Adipocyte (in vitro differentiated cells): ENCODE results near the gene KIAA1191.

Experiments
- DNase-seq: peaks from one replicate; pipeline ENCODE4 v3.0.0-alpha.2; 2015; ENCODE audit warnings: low read depth
- H3K27me3 ChIP-seq: replicated peaks from 2 replicates; pipeline ENCODE4 v1.7.0; 2013; ENCODE audit warnings: mild to moderate bottlenecking, low read length, moderate library complexity; ENCODE audit not compliant: control insufficient read depth, insufficient read depth
- H3K36me3 ChIP-seq: 2 replicates; pipeline ENCODE4 v1.7.0; 2013; ENCODE audit warnings: low read length, mild to moderate bottlenecking, moderate library complexity; ENCODE audit not compliant: control insufficient read depth, insufficient read depth, severe bottlenecking
- H3K4me1 ChIP-seq: 2 replicates; pipeline ENCODE4 v1.7.0; 2013; ENCODE audit warnings: mild to moderate bottlenecking, low read length, moderate library complexity; ENCODE audit not compliant: control insufficient read depth, insufficient read depth
- H3K4me3 ChIP-seq: 2 replicates; pipeline ENCODE4 v1.7.0; 2013; ENCODE audit warnings: mild to moderate bottlenecking, low read length, moderate library complexity
- H3K9ac ChIP-seq: 2 replicates; pipeline ENCODE4 v1.7.0; 2013; ENCODE audit warnings: mild to moderate bottlenecking, low read length, moderate library complexity
- H3K9me3 ChIP-seq: 2 replicates; pipeline ENCODE4 v1.7.0; 2013; ENCODE audit warnings: mild to moderate bottlenecking, low read length, moderate library complexity; ENCODE audit not compliant: control insufficient read depth

KIAA1191 gene

GRCh38 chr5:176356179-176356566 is 5.4 kb downstream of the KIAA1191 start:
- Histone ChIP-seq H3K9me3 (no peaks in the 10 kb centered on the region), H3K36me3 (peaks cover 50% of the 10 kb centered on the region), H3K27me3 (no peaks in the 10 kb centered on the region), H3K4me3 (no peak overlapping the region), H3K9ac (no peak overlapping the region), H3K4me1 (peaks cover 5% of the 10 kb centered on the region)
- no peak for DNase-seq

- Histone ChIP-seq H3K4me3 (no peak overlapping the region), H3K9me3 (no peaks in the 10 kb centered on the region), H3K27me3 (no peaks in the 10 kb centered on the region), H3K36me3 (peaks cover 53% of the 10 kb centered on the region), H3K4me1 (peaks cover 5% of the 10 kb centered on the region), H3K9ac (no peak overlapping the region)
- DNase-seq, result no peak
Measured at GRCh38 chr5:176355400-176356178, 6.0 kb downstream of the KIAA1191 start.

- no peaks in the 10 kb centered on the region for H3K27me3 ChIP-seq
- H3K4me1 ChIP-seq, result no peaks in the 10 kb centered on the region
- H3K4me3 ChIP-seq, result no peak overlapping the region
- no peaks in the 10 kb centered on the region for H3K9me3 ChIP-seq
- no peak overlapping the region for H3K9ac ChIP-seq
- H3K36me3 ChIP-seq, result peaks cover 74% of the 10 kb centered on the region
- DNase-seq, result no peak
Measured at GRCh38 chr5:176353533-176353932, 8.0 kb downstream of the KIAA1191 start.

- Histone ChIP-seq H3K27me3 (no peaks in the 10 kb centered on the region), H3K9me3 (no peaks in the 10 kb centered on the region), H3K36me3 (peaks cover 81% of the 10 kb centered on the region), H3K9ac (no peak overlapping the region), H3K4me1 (no peaks in the 10 kb centered on the region), H3K4me3 (no peak overlapping the region)
- DNase-seq, result no peak
Measured at GRCh38 chr5:176352116-176352878, 9.3 kb downstream of the KIAA1191 start.

GRCh38 chr5:176350416-176350815 is 11.1 kb downstream of the KIAA1191 start:
- Histone ChIP-seq H3K4me3 (no peak overlapping the region), H3K4me1 (no peaks in the 10 kb centered on the region), H3K9ac (no peak overlapping the region), H3K9me3 (no peaks in the 10 kb centered on the region), H3K27me3 (no peaks in the 10 kb centered on the region), H3K36me3 (peaks cover 89% of the 10 kb centered on the region)
- DNase-seq, result no peak

- H3K4me3 ChIP-seq, result no peak overlapping the region
- H3K9me3 ChIP-seq, result no peaks in the 10 kb centered on the region
- peaks cover 43% of the 10 kb centered on the region for H3K36me3 ChIP-seq
- no peaks in the 10 kb centered on the region for H3K27me3 ChIP-seq
- no peaks in the 10 kb centered on the region for H3K4me1 ChIP-seq
- DNase-seq, result peak; percentile 7
- H3K9ac ChIP-seq, result no peak overlapping the region
Measured at GRCh38 chr5:176342766-176343458, 18.7 kb downstream of the KIAA1191 start.

- no peak overlapping the region for H3K9ac ChIP-seq
Measured at GRCh38 chr5:176342158-176342483, 19.4 kb downstream of the KIAA1191 start.

GRCh38 chr5:176341325-176342157 is 20.0 kb downstream of the KIAA1191 start:
- Histone ChIP-seq H3K4me1 (no peaks in the 10 kb centered on the region), H3K27me3 (no peaks in the 10 kb centered on the region), H3K4me3 (no peak overlapping the region), H3K9me3 (no peaks in the 10 kb centered on the region), H3K9ac (no peak overlapping the region), H3K36me3 (peaks cover 43% of the 10 kb centered on the region)
- DNase-seq, result no peak

More at GRCh38 chr5:176342158-176342483, 19.4 kb downstream of the KIAA1191 start:
- Histone ChIP-seq H3K9me3 (no peaks in the 10 kb centered on the region), H3K36me3 (peaks cover 43% of the 10 kb centered on the region), H3K4me3 (no peak overlapping the region), H3K27me3 (no peaks in the 10 kb centered on the region), H3K4me1 (no peaks in the 10 kb centered on the region)
- DNase-seq, result no peak

- Histone ChIP-seq H3K4me3 (no peak overlapping the region), H3K9me3 (peaks cover under 1% of the 10 kb centered on the region), H3K27me3 (no peaks in the 10 kb centered on the region), H3K4me1 (no peaks in the 10 kb centered on the region), H3K36me3 (peaks cover 25% of the 10 kb centered on the region), H3K9ac (no peak overlapping the region)
- no peak for DNase-seq
Measured at GRCh38 chr5:176339304-176339703, 22.3 kb downstream of the KIAA1191 start.

- no peaks in the 10 kb centered on the region for H3K4me1 ChIP-seq
- DNase-seq, result no peak
- H3K4me3 ChIP-seq, result no peak overlapping the region
- no peak overlapping the region for H3K9ac ChIP-seq
- H3K27me3 ChIP-seq, result no peaks in the 10 kb centered on the region
- H3K9me3 ChIP-seq, result peaks cover 4% of the 10 kb centered on the region
- H3K36me3 ChIP-seq, result peaks cover 25% of the 10 kb centered on the region
Measured at GRCh38 chr5:176337913-176338312, 23.7 kb downstream of the KIAA1191 start.
